ENCODE results near the gene ERMARD. TPM values are rescaled to one million over a fixed set of nuclear protein-coding genes. Genes with fewer than 3 reads are reported as not detected.

ERMARD gene
- polyA plus RNA-seq, 3 donors = 36.0 to 57.2 (median 40.5) TPM

GRCh38 chr6:169794317-169795055 lies 43.1 kb downstream of the ERMARD start:
- no peak for DNase-seq (ENCODE audit: extremely low read depth in 1 of 11, low read depth in 9 of 11, low spot score in 4 of 11)

- DNase-seq (ENCODE audit: extremely low read depth in 1 of 11, low read depth in 9 of 11, low spot score in 4 of 11) = no peak
Observed at GRCh38 chr6:169795196-169795595, 43.8 kb downstream of the ERMARD start.

GRCh38 chr6:169798764-169799473 lies 47.5 kb downstream of the ERMARD start:
- DNase-seq (ENCODE audit: extremely low read depth in 1 of 11, low read depth in 9 of 11, low spot score in 4 of 11) = no peak

GRCh38 chr6:169799474-169799926 lies 48.1 kb downstream of the ERMARD start:
- DNase-seq (ENCODE audit: extremely low read depth in 1 of 11, low read depth in 9 of 11, low spot score in 4 of 11) = no peak

- no peak for DNase-seq (ENCODE audit: extremely low read depth in 1 of 11, low read depth in 9 of 11, low spot score in 4 of 11)
Observed at GRCh38 chr6:169800116-169800667, 48.8 kb downstream of the ERMARD start.

- peak in 1 of 11 donors; percentile 21 for DNase-seq (ENCODE audit: extremely low read depth in 1 of 11, low read depth in 9 of 11, low spot score in 4 of 11)
Observed at GRCh38 chr6:169800668-169801395, 49.4 kb downstream of the ERMARD start.

- no peak for DNase-seq (ENCODE audit: extremely low read depth in 1 of 11, low read depth in 9 of 11, low spot score in 4 of 11)
Observed at GRCh38 chr6:169801396-169802160, 50.2 kb downstream of the ERMARD start.

- DNase-seq (ENCODE audit: extremely low read depth in 1 of 11, low read depth in 9 of 11, low spot score in 4 of 11) = no peak
Observed at GRCh38 chr6:169802790-169803189, 51.4 kb downstream of the ERMARD start.

GRCh38 chr6:169803271-169803811 lies 51.9 kb downstream of the ERMARD start:
- no peak for DNase-seq (ENCODE audit: extremely low read depth in 1 of 11, low read depth in 9 of 11, low spot score in 4 of 11)

- no peak for DNase-seq (ENCODE audit: extremely low read depth in 1 of 11, low read depth in 9 of 11, low spot score in 4 of 11)
Observed at GRCh38 chr6:169803816-169804340, 52.5 kb downstream of the ERMARD start.

GRCh38 chr6:169804427-169804826 lies 53.0 kb downstream of the ERMARD start:
- no peak for DNase-seq (ENCODE audit: extremely low read depth in 1 of 11, low read depth in 9 of 11, low spot score in 4 of 11)

- no peak for DNase-seq (ENCODE audit: extremely low read depth in 1 of 11, low read depth in 9 of 11, low spot score in 4 of 11)
Observed at GRCh38 chr6:169805242-169805838, 53.9 kb downstream of the ERMARD start.

- no peak for DNase-seq (ENCODE audit: extremely low read depth in 1 of 11, low read depth in 9 of 11, low spot score in 4 of 11)
Observed at GRCh38 chr6:169806701-169807100, 55.3 kb downstream of the ERMARD start.

GRCh38 chr6:169807229-169807628 lies 55.8 kb downstream of the ERMARD start:
- no peak for DNase-seq (ENCODE audit: extremely low read depth in 1 of 11, low read depth in 9 of 11, low spot score in 4 of 11)

- DNase-seq (ENCODE audit: extremely low read depth in 1 of 11, low read depth in 9 of 11, low spot score in 4 of 11) = no peak
Observed at GRCh38 chr6:169807699-169808607, 56.5 kb downstream of the ERMARD start.

GRCh38 chr6:169808608-169808967 lies 57.2 kb downstream of the ERMARD start:
- no peak for DNase-seq (ENCODE audit: extremely low read depth in 1 of 11, low read depth in 9 of 11, low spot score in 4 of 11)

GRCh38 chr6:169809386-169809785 lies 58.0 kb downstream of the ERMARD start:
- DNase-seq (ENCODE audit: extremely low read depth in 1 of 11, low read depth in 9 of 11, low spot score in 4 of 11) = no peak

All from renal cortex interstitium (tissue), 11 donors.